ENCODE measurements around the gene SPATA13. TPM values are rescaled to one million over a fixed set of nuclear protein-coding genes. Genes with fewer than 3 reads are reported as not detected.

Gene SPATA13
- 10 to 100 TPM; 35.2 to 59.5 (median 35.6) TPM for total RNA-seq
- long read RNA-seq, donor 1, full-length matches to known transcripts, result 5 of 21 reads
- long read RNA-seq, donor 1, partial matches to known transcripts, result 8 of 21 reads
- long read RNA-seq, donor 1, other reads (novel, unspliced or antisense), result 8 of 21 reads
- long read RNA-seq, donor 2, full-length matches to known transcripts, result 5 of 11 reads
- long read RNA-seq, donor 2, partial matches to known transcripts, result 3 of 11 reads
- long read RNA-seq, donor 2, other reads (novel, unspliced or antisense), result 3 of 11 reads

- H3K9me3 ChIP-seq, result no peaks in the 10 kb centered on the region
- ATAC-seq (peak; percentile 94), DNase-seq (peak; percentile 96 to 99 (median 98))
- H3K4me3 ChIP-seq, result peak within 1 kb of the TSS; percentile 89
- TF ChIP-seq CTCF (IDR thresholded peaks at IDR 0.05), result no peak
- H3K4me1 ChIP-seq (ENCODE audit: low read depth), result peaks cover 12% of the 10 kb centered on the region
- no peaks in the 10 kb centered on the region for H3K36me3 ChIP-seq (ENCODE audit: low read depth)
- intact Hi-C loops (cut with DNase I, micrococcal nuclease), result no loop called here
These were observed at the start of gene SPATA13 for GRCh38 chr13:24160458-24161009. SPATA13 (plus strand) TSS chr13:24160720; CDS start chr13:24222930, 62,210 bp downstream.

GRCh38 chr13:24112791-24113190 lies 47.7 kb upstream of the SPATA13 start:
- no peak for TF ChIP-seq CTCF (IDR thresholded peaks at IDR 0.05)
- H3K4me3 ChIP-seq, result no peak overlapping the region
- H3K9me3 ChIP-seq, result no peaks in the 10 kb centered on the region
- H3K36me3 ChIP-seq (ENCODE audit: low read depth), result no peaks in the 10 kb centered on the region
- no peaks in the 10 kb centered on the region for H3K4me1 ChIP-seq (ENCODE audit: low read depth)
- ATAC-seq (no peak), DNase-seq (no peak)
- intact Hi-C loops (cut with DNase I, micrococcal nuclease), result no loop called here

GRCh38 chr13:24115671-24116070 lies 44.8 kb upstream of the SPATA13 start:
- ATAC-seq, result no peak
- Histone ChIP-seq H3K4me3 (no peak overlapping the region), H3K36me3 (ENCODE audit: low read depth) (no peaks in the 10 kb centered on the region), H3K4me1 (ENCODE audit: low read depth) (no peaks in the 10 kb centered on the region), H3K9me3 (no peaks in the 10 kb centered on the region)
- intact Hi-C loops (cut with DNase I, micrococcal nuclease), result no loop called here
- DNase-seq, result no peak
- TF ChIP-seq CTCF (IDR thresholded peaks at IDR 0.05), result no peak

GRCh38 chr13:24116131-24116530 lies 44.4 kb upstream of the SPATA13 start:
- ATAC-seq (no peak), DNase-seq (no peak)
- TF ChIP-seq CTCF (IDR thresholded peaks at IDR 0.05), result no peak
- Histone ChIP-seq H3K36me3 (ENCODE audit: low read depth) (no peaks in the 10 kb centered on the region), H3K4me3 (no peak overlapping the region), H3K9me3 (no peaks in the 10 kb centered on the region), H3K4me1 (ENCODE audit: low read depth) (no peaks in the 10 kb centered on the region)
- intact Hi-C loops (cut with DNase I, micrococcal nuclease), result no loop called here

- intact Hi-C loops (cut with DNase I, micrococcal nuclease), result no loop called here
- H3K4me1 ChIP-seq (ENCODE audit: low read depth), result no peaks in the 10 kb centered on the region
- DNase-seq (no peak), ATAC-seq (no peak)
- H3K36me3 ChIP-seq (ENCODE audit: low read depth), result no peaks in the 10 kb centered on the region
- H3K9me3 ChIP-seq, result no peaks in the 10 kb centered on the region
- no peak for TF ChIP-seq CTCF (IDR thresholded peaks at IDR 0.05)
- no peak overlapping the region for H3K4me3 ChIP-seq
These were observed 41.9 kb upstream of the SPATA13 start for GRCh38 chr13:24118576-24118975.

Measured in mucosa of descending colon (tissue), 3 donors.